Measurements from ENCODE around the gene ST8SIA5.

Gene ST8SIA5

DNA sequence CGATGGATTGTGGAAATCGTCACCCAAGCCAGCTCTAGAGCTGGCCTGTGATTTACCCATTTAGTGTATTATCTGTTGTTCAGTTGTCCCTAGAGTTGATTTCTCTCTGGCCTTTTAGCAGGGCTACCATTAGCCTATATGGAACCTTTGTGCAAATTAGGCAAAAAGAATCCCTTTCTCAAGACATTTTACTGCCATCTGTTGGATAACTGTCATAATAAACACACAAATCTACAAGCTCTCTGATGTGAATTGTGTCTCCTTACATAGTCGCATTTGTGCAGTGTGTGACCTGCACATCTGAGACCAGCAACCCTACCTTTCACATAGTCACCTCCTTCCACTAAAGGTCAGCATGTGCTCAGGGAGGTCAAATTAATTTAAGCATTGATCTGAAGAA, 133.9 kb downstream of the ST8SIA5 start:
- no peak for DNase-seq

DNA sequence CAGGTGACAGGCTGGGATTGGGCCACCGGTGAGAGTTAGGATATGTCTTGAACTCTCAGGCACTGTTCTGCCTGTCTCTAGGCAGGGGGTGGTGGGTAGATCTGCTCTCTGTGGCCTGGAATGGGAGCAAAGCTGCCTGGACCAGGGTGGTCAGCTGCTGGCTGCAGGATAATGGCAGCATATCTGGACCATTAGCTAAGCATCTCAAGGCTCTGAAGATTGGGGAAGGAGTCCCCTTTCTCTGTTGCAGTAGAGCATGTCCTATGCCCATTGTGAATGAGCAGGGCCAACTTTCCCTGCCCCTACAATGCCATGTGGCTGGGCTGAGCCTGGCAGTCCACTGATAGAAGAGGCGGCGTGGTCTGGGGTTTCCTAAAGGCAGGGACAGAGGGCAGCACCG, 134.4 kb downstream of the ST8SIA5 start:
- DNase-seq, result no peak

DNA sequence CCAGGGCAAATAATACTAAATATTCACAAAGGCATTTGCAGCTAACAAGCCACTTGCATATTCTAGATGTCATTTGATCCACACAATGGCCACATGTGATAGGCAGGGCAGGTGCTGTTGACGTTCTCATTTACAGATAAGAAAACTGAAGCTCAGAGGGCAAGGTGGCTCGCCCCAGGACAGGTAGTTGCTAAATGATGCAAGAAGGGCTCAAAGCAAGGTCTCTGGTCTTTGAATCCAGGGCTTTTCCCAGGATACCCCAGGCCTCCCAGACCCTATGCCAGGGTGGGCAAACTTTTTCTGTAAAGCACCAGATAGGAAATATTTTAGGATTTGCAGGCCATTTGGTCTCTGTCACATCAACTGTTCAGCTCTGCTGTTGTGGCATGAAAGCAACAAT, 135.0 kb downstream of the ST8SIA5 start:
- DNase-seq, result no peak

DNA sequence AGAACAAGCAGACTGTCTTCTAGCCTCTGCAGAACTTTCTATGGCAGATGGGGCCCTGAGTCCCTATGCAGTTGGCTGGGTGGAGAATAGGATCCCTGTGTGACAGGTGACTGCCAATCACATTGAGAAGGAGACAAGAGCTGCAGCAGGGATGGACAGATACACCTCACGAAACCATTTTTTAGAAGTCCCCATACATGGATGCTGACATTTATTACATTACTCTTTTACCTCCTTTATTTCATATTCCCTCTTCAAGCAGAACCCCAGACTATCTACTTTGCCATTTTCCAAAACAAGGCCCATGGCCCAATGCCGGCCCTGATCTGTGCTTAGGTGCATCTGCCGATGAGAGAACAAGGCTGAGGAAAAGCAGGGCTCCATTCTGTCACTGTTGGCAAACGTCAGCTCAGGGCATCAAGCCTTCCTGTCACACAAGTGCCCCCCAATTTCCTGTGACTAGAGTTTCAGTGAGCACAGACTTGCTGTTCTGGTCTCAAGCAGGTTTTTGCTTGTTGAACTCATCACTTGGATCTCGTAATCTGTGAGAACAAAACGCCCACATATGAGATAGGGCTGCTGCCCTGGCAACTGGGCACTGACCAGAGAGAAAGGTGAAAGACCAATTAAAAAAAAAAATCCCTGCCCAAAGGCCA, 135.6 kb downstream of the ST8SIA5 start:
- DNase-seq, result no peak

DNA sequence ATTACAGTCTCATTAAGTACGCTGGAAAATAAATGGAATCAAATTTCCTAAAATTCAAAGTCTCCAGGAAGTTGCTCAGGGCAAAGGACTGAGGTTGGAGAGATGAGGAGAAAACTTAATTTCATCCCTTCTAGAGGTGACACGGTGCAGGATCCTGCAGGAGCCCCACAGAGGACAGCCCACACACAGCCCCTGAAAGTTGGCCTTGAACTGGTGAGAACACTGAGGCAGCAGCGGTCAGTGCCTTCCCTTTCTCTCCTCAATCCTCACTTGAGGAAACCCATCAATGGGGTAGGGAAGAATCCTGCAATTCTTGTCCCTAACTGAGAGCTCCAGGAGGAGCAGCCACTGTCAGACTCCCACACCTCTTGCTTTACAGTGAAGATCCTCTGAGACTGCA, 137.3 kb downstream of the ST8SIA5 start:
- DNase-seq, result no peak

Data from stimulated activated naive CD4-positive, alpha-beta T cell treated with Interleukin-2 at 50 U/mL for 16 hours (primary cell).